Stimulated activated CD4-positive, alpha-beta T cell treated with anti-CD3 and anti-CD28 coated beads, Interleukin-4, amount 100 ng/mL, for 1 hour (primary cell): ENCODE data around the gene SUCLG2.
"Not testable (repeated sequence)": the region's sequence is repeated elsewhere in the genome, so short reads cannot be mapped to it uniquely, and the experiment has no call there.

Experiments
- DNase-seq: peaks from one replicate; pipeline ENCODE4 v3.0.0-alpha.2; 2020

The SUCLG2 gene

DNA sequence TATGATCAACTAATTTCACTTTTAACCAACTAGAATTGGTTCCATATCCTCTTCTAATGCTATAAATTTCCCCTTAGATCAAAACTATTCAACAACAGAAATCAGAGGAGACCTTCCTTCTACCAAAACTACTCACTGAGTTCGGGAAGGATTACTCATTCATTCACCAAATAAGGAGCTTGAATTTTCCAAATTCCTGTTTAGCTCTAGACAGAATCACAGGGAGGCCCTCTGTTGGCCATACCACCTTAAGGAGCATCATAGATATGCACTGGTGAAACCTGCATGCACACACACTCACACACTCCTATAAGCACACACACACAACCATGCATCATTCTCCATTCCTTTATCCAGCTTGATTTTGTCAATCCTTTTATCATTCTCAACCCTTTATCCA is 49.0 kb downstream of the SUCLG2 start:
- DNase-seq: no peak

DNA sequence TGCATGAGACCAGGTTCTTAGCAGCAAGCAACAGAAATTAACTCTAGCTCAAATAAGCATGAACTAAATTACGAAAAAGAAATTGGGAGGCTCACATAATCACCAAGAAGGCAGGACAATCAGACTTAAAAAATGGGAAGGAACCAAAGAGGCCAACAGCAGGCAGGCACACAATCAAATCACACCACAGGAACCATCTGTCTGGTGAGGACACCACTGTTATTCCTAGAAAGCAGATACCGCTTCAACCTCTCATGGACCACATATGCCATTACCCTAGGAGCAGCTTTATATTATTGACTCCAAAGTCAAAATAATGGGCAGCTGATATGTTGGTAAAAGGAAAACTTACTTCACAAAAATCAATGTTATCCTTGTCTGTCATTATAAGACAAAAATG is 51.6 kb downstream of the SUCLG2 start:
- DNase-seq: no peak

DNA sequence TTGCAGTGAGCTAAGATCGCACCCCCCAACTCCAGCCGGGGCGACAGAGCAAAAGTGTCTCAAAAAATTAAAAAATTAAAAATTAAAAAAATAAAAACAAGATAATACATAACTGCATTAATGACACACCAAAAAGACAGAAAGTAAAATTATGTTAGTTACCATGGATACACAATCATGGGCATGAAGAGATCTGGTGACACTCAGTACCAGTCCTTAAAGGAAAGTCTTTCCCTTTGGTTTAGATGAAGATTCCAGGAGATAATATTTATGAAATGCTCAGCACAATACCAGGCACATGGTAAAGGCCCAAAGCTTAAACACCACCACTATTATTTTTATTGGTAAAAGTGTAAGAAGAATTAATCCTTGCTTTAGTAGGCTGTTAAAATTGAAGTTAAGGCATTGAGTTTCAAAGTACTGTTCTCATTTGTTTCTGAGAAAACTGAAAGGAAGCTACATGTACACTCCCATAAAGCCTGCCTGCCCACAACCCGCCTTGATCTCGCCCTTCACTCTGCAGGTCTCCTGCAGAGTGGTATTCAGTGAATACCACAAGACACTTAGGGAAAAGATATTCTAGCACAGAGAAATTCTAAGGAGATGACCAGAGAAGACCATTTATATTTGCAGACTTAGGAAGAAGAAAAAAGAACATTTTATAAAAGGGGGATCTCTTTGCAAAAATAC is 52.3 kb downstream of the SUCLG2 start:
- DNase-seq: peak; percentile 8

DNA sequence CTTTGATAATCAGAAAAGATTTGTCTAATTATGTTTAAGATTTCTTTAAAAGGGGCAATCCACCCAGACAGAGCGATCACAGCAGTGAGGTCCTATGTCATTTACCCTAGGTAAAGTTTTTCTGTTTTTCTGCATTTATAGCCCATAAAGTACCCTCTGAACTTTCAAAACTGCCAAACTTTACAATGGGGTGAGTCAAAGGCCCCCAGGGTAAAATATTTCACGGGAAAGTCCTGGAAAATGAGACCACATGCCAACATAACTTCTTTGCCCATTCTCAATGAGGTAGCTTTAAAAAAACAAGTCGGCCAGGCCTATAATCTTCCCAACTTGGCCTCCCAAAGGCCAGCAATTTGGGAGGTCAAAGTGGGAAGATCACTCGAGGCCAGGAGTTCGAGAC is 53.0 kb downstream of the SUCLG2 start:
- DNase-seq: no peak

DNA sequence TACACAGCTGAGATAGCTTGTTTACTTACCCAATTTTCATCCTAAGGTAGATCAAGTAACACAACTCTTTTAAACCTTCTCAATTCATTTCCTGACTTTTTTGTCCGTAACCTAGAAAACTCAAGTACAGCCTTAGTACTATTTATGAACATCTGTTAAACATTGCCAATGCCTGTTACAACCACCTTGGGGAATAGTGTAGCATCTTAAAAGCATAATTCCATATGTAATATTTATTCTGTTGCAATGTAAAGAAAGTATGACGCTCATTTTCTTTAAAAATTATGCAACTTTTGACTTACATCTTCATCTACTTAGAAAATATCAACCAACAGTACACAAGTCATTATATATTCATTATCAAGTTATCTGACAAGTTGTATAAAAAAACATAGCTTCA is 54.6 kb downstream of the SUCLG2 start:
- no peak for DNase-seq

DNA sequence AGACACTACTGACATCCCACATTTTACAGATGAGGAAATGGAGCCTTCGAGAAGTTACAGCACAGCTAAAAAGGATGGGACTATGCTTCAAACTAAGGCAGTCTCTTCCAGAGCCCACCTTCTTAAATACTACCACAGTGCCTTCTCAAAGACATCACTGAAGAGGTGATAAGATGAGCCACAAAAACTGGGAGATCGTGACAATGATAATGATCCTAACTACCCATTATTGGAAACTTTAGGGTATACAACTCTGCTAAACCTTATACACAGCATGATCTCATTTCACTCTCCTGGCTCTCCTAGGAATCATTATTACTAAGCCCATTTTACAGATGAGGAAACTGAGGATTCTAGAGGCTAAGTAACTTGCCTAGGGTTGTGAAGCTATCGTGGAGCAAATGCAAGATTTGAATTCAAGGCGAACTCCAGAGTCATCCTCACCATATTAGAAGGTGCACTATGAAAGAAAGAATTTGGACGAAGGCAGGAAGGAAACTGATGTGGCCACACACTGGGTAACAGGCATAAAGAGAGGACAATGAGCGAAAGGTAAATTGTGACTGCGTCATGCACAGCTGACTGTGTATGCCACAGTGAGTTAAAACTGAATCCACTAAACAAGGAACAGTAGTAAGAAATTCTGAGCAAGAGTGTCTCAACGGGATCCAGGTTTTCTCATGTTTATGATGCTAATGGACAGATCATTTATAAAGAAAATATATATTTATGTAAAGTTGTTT is 55.4 kb downstream of the SUCLG2 start:
- DNase-seq: no peak

DNA sequence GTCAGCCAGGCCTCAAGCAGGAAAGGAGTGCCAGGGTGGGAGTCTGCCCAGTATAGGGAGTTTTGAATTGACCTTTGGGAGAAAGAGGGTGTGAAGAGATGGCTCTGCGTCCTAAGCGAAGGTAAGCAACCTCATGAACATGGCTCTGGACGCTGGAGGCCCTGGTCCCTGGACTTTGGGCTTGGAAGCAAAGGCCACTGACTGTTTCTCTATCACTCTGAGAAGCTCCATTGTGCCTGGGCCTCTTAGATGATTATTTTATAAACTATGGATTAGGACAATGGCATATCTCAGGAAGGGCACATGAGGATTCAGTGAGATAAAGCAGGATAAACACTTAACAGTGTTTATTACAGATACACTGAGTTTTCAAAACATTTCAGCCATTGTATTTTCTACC is 59.0 kb downstream of the SUCLG2 start:
- no peak for DNase-seq

DNA sequence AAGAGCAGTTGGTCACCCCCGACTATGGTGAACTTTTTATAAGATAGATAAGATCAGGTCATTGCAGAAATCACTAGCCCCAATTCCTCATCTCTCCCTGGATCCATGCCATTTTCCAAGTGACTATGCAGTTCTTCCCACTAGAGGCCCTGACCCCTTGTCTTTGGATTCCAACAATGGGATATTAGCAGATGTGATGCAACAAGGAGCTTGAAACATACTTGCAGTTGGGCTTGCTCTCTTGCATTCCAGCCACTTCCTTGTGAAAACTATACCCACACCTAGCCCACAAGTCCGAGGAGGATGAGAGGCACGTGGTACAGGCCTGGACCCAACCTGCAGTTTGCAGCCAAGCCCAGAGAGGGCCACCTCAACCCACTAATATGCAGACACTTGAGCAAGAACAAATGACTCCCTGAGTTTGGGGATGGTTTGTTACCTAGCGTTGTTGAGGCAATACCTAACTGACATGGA is 60.6 kb downstream of the SUCLG2 start:
- no peak for DNase-seq

DNA sequence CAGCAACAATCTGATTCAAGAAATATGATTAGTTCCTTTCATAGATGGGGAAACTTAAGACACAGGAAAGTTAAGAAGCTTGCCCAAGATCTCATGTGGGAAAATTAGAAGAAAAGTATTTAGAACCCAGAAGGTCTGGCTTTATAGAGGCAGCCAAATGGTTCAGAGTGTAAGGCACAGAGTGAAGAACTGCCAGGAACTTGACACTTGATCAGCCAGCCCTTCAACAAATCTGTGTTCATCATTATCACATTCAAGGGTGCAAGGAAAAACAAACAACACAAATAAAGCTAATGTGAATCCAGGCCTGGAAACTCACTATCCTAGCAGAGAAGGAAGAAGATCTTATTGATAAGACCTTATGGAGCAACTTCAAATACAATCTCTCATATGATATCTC is 62.4 kb downstream of the SUCLG2 start:
- DNase-seq: no peak

DNA sequence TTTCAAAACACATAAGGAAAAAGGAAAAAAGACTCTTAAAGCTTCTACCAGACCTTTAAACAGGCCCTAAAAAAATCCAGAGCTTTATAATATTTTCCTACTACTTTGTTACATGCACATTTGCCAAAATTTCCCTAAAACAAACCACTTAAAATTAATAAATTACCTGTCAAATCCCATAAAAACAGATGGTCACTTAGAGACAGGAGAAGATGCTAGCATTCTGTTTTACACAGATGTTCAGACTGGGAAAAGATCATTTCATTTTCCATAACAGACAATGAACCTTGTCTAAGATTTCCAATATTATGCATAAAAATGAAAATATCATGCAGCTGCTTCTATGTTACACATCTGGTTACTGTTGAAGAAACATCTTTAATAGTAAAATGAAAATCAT is 66.6 kb downstream of the SUCLG2 start:
- no peak for DNase-seq

DNA sequence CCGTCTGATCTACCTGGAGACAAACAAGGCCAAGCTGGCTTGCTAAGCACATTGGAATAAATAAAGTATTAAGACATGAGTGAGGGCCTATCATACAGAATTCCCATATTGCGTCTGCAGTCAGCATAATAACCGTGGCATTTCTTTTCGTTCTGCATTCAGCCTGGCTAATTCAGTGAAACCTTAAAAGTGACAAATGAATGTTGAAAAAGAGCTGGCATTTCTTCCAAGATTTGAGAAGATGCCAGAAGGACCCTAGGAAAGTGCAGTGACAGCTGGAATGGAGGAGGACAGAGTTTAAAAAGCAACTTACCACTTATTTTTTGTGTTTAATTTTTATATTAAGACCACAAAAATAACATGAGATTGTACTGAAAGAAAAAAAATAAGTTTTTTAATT is 67.1 kb downstream of the SUCLG2 start:
- DNase-seq: no peak

DNA sequence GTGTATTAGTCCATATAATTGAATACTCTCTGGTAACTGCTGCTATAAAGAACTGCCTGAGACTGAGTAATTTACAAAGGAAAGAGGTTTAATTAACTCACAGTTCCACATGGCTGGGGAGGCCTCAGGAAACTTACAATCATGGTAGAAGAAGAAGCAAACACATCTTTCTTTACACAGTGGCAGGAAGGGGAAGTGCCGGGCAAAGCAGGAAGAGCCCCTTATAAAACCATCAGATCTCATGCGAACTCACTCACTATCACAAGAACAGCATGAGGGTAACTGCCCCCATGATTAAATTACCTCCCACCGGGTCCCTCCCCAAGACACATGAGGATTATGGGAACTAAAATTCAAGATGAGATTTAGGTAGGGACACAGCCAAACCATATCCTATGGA is 69.8 kb downstream of the SUCLG2 start:
- DNase-seq: not testable (repeated sequence)

DNA sequence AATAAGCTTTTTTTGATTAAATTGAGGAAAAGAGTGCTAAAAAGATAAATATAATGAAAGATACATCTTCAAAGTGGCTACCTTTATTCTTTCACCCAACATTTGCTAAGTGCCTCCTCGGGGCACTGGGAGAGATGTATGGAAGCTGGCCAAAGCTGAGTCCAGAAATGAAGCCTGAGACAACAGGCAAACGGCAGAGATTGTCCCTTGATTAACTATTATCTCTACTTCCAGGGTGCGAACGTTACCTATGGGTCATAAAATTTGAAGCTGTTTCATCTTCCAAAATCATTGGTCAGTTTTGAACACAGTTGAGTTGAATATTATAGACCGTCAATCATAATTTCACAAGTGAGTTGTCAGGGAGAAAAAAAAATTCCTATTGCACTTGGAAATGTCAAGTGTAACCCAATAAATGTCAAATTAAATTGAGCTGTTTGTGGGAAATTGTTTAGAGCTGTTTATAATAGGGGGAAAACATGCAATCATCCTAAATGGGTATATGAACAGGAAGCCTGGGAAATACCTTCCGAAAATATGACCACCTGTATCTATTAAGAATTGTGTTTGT is 73.9 kb downstream of the SUCLG2 start:
- DNase-seq: no peak

DNA sequence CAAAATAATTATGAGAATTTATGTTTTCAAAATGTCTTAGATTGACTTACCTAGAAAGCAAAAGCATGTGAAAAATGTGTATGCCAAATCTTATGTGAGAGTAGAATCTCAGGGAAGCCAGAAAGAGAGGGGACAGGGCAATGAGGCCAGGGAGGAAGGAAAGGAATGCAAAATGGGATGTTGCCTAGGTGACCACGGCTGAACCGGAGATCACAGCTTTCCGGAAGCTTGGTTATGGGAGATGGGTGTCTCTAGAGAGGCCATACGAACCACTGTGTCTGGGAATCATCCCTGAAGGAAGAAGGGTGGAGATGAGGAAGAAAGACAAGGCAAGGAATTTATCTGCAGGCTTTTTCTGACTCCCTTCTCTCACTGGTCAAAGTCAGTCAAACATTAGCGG is 76.0 kb downstream of the SUCLG2 start:
- no peak for DNase-seq

DNA sequence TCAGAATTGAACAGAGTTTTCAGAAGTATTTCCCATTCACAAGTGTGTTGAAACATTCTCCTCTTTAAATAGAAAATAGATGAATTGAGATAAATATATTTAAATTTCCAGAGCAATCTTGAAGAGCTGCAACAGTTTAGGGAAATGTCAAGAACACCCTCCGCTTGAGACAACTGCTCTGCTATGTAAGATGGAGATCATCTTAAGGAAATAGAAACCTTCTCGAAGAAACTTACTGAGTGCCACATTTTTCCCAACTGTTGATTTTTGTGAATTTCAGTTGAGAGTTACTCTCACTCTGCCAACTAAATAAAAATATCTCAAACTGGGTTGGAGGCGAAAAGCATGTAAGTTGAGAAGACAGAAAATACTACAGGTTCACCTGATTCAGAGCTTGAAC is 78.0 kb downstream of the SUCLG2 start:
- no peak for DNase-seq

DNA sequence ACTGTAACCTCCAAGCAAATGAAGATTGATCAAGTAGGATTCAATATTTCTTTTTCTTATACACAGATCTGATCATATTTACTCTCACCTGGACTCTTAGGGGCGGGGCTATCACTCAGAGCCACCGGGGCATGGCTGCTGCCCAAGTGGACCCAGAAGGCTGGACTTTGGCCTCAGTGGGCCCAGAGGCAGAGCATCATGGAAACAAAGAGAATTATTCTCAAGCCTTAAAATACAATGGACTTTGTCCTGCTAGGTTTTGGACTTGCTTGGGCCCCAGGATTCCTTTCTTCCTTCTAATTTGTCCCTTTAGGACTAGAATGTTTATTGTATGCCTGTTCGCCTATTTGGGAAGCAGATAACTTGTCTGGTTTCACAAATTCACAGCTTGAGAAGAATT is 85.1 kb downstream of the SUCLG2 start:
- no peak for DNase-seq

DNA sequence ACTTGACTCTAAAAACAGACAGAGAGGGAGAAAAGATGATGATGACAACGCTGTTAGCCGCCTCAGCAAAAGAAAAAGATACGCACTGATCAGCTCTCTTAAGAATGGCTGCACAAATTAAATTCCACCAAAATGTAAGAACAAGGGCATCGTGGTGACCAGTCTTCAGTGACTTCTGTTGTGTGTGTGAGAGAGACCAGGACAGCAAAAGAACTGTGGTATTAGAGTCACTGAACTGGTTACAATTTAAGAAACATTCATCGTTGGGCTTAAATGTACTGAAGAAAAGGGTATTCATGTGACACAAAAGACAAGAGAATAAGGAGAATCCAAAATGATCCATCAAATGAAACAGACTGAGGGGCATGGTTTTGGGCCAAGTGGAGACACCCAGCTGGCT is 86.5 kb downstream of the SUCLG2 start:
- DNase-seq: no peak

DNA sequence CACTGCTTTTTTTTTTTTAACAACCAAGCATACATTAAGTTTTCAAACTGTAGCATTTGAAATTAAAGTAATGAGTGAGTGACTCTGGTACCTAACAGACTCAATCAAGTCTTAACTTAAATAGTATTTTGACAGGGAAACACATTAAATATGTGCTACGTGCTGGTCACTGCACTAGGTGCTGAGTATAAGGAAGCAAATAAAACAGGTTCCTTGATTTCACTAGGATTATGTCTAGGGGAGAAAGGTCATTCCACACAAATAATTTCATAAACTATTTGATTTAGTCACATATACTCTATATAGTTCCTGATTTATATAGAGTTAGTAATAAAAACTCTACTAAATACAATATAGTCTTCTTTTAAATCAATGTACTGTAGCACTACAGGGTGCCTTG is 89.4 kb downstream of the SUCLG2 start:
- DNase-seq: no peak

DNA sequence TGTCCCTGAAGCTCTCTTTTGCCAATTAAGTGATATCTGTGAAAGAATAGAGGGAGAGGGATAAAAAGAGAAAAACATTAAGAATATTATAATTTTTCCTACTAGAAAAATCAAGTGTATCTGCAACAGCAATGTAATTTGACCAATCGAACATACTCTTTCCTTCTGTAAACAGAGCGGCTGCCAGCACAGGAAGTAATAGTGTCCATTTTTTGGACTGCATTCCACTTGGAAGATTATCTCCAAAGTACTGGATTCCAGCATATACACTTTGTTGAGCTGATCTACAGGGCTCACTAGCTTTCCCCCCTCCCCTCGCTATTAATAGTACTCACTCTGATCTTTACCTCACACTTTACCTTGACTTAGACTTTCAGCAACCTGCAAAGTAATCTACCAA is 90.4 kb downstream of the SUCLG2 start:
- no peak for DNase-seq

DNA sequence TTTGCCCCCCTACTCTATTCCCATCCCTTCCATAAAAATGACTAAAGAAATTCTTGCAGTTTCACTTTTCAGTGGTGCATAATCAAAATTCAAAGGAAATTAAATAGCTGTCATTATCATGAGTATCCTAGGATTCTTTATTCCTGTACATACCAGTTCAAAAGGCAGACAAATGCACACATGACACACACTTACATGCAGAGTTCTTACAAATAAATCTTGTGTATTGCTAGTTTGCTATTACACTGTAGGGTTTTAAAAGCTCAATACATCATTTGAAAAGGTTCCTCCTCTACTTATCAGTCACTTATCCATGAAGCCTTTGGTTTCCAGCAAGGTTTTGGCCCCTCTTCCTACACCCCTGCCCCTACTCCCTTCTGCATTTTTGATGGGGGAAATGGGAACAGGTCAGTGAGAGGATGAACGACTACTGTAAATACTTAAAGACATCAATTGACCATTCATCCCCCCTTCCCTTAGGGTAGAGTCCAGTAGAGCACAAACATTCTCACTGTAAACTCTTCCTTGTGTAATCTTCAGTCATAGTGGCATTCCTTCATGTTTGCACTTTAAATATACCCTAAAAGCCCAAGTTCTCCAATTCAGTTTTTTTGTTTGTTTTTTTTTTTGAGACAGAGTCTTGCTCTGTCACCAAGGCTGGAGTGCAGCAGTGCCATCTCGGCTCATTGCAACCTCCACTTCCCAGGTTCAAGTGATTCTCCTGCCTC is 92.6 kb downstream of the SUCLG2 start:
- DNase-seq: no peak

DNA sequence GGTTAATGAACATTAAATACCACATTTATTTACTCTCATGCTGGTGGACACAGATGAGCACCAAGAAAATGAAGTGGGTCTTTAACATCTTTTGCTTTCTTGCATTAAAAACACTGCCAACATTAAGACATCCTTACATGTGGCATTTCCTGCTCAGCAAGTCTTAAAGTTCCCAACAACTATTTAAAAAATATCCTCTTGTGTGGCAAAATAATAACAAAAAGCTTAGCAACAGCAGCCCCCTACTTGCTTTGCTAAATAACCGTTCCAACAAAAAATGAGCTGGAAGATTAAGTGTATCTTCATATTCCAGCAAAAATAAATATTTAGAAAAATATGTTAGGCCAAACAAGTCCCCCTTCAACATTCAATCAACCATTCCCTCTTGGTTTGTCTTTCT is 93.1 kb downstream of the SUCLG2 start:
- DNase-seq: no peak

DNA sequence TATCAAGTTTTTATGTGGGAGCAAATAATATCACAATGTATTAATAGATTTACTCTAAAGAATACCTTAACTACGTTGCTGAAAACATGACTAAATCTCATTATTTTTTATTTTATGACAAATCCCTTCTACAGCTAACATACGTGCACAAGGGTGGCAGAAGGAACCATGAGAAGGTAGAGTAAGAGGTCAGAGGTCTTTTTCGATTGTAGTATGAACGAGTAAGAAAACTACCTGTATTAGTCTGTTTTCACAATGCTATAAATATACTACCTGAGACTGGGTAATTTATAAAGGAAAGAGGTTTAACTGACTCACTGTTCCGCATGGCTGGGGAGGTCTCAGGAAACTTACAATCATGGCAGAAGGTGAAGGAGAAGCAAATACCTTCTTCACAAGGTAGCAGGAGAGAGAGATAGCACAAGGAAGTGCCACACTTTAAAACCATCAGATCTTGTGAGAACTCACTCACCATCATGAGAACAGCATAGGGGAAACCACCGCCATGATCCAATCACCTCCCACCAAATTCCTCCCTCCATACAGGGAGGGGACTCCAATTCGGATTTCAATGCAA is 95.3 kb downstream of the SUCLG2 start:
- DNase-seq: no peak

DNA sequence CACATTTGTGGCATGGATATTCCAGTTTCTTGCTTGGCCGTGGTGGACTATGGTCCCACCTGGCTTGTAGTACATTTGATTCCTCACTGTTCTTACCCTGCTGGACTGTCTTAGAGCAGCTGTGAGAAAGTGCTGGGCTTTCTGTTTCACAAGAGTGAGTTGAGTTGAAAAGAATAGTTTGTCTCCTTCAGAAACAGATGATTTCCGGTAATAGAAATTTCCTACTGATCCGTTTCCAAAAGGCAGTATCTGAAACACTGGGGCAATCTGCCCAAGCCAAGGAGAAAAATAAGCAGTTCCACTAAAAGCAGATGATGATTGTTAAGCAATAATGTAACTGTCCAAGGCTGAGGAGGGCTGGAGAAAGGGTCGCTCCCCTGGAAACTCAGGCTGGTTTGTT is 96.0 kb downstream of the SUCLG2 start:
- no peak for DNase-seq
